ENCODE data around the gene SCN4A.
"Not testable (repeated sequence)": the region's sequence is repeated elsewhere in the genome, so short reads cannot be mapped to it uniquely, and the experiment has no call there.

Gene SCN4A

DNA sequence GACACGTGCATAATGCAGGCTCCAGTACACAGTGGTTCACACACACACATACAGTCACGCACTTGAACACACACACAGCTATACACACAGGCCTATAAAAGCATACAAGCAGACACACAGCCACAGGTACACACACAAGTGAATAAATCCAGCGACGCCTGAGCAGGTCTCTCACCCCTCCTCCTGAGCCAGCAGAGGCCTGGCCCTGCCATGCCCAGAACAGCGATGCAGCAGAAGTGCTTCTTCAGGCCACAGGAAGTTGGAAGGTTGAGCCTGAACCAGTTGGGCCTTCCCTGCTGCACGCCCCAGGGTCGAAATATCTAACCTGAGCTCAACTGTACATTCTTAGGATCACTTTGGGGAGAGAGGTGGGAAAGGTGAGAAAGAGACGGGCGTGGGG lies 33.3 kb downstream of the SCN4A start:
- in situ Hi-C loops (cut with MboI; ENCODE audit: low sequenced_read_pairs) = no loop called here

DNA sequence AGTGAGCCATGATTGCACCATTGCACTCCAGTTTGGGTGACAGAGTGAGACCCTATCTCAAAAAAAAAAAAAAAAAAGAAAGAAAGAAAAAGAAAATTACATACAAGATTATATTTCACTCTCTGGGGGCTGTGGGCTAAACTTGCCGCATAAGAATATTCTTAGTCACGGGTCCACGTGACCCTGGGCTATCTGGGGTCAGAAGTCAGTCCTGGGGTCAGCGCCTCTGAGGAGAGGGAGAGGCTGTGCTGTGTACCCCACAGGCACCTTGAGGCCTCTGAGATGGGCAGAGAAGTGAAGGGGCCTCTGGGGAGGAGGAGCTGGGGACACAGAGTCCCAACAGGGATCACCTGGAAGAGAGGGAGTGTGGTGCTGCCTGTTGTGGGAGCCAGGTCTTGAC lies 34.8 kb downstream of the SCN4A start:
- in situ Hi-C loops (cut with MboI; ENCODE audit: low sequenced_read_pairs) = no loop called here

DNA sequence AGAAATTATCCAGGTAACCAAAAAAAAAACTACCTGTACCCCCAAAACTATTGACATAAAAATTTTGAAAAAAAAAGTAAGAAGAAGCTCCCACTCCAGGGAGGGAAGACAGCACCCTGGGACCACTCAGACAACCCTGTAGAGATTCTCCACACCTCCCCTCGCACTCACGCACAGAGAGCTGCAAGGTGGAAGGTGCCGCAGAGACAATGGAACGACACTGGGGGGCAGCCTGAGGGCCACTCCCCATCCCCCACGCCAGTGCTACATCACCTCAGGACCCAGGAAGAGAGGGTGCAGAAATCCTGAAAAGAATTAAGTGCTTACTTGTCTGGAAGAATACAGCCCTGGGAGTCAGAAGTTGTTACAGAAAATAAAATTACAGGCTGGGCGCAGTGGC lies 35.4 kb downstream of the SCN4A start:
- in situ Hi-C loops (cut with MboI; ENCODE audit: low sequenced_read_pairs) = no loop called here

DNA sequence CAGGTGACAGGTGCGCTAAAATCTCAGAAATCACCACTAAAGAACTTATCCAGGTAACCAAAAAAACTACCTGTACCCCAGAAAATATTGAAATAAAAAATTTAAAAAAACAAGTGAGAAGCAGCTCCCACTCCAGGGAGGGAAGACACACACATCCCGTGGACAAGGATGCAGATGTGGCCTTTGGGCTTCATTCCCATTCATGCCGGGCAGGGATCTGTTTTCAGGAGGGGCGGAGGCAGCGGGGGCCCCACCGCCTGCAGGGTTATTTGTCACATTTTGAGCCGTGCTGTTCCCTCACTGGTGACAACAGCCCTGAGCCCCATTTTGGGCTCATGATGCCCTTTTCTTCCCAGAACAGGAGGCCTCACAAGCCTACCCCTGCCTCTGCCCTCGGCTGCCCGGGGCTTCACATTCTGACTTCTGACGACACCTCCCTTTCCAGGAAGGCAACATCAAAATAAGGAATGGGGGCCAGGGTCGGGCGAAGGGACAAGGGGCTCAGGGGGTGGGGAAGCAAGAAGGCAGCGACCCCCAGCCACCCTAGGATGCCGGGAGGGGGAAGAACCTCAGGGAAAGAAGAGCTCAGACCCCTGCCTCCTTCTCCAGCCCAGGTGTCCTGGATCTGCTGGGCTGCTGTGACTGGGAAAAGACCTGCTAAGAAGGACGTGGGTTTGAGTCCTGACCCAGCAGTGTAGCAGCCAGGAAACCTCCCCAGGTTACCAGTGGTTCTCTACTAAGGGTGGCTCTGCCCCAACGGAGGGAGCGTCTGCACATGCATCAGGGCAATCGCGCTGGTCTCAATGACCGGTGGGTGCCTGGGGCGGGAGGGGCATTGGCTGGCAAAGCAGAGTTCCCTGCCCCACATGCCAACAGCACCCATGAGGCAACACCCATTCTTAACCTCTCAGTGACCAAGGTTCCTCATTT lies 38.3 kb downstream of the SCN4A start:
- in situ Hi-C loops (cut with MboI; ENCODE audit: low sequenced_read_pairs) = no loop called here

DNA sequence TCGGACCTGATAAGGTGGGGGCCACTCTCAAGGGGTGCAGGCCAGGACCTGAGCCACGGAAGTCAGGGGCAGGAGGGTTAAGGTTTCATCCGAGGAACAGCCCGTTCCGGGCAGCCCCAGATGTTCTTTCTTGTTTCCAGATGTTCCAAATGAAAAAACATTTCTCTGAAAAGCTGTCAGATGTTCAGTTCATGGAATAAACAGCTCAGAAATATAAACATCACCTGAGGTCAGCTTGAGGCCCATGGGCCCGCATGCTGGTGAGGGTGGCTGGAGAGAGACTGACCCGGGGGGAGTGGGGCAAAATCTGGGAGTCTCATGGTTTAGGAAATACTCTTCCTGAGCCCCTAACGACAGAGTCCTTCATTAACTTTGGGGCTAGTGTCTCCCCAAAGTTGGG lies 39.1 kb downstream of the SCN4A start:
- in situ Hi-C loops (cut with MboI; ENCODE audit: low sequenced_read_pairs) = no loop called here

DNA sequence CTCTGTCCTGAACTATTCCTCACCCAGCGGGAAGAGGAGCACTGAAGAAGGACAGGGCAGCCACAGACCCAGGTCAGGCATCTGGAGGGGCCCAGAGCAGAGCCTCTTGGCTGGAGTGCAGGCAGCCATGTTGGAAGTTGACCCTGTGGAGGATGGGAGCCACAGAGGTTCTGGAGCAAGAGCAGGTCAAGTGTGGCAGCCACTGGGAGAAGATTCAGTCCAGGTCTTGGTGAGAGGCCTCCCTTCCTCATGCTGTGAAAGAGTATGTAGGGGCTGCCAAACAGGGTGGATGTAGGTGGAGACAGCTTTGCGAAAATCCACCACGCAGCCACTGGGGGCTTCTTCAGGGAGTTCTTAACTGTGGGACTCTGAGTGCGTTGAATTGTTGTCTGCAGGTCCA lies 40.0 kb downstream of the SCN4A start:
- in situ Hi-C loops (cut with MboI; ENCODE audit: low sequenced_read_pairs) = no loop called here

DNA sequence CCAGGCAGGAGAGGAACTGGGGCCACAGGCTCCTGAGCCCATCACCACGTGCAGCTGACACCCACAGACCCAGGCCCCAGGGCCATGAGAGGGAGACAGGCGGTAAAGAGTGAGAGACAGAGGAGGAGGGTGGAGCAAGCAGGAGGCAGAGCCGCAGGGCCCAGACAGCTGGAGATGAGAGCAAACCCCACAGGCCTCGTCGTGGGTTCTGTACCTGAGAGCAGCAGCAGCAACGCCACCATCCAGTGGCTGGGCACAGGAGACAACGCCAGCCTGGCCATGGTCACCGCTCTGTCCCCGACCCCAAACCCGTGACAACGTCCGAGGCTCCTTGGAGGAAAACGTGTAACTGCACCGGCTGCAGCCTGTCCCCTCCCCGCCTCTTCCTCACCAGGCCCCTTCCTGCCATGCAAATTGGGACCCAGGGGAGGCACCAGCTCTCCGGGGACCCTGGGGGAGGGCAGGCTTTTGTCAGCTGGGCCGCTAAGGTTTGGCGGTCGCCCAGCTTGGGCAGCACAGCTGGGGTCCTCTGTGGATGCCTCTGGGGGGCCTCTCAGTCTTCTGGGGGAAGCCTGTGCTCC lies 40.6 kb downstream of the SCN4A start, which contains the start of gene CD79B:
Gene CD79B (minus strand): TSS at position 351 of the 581 bp plus-strand sequence. CDS start 70 bp downstream, at position 281.
- in situ Hi-C loops (cut with MboI; ENCODE audit: low sequenced_read_pairs) = no loop called here

DNA sequence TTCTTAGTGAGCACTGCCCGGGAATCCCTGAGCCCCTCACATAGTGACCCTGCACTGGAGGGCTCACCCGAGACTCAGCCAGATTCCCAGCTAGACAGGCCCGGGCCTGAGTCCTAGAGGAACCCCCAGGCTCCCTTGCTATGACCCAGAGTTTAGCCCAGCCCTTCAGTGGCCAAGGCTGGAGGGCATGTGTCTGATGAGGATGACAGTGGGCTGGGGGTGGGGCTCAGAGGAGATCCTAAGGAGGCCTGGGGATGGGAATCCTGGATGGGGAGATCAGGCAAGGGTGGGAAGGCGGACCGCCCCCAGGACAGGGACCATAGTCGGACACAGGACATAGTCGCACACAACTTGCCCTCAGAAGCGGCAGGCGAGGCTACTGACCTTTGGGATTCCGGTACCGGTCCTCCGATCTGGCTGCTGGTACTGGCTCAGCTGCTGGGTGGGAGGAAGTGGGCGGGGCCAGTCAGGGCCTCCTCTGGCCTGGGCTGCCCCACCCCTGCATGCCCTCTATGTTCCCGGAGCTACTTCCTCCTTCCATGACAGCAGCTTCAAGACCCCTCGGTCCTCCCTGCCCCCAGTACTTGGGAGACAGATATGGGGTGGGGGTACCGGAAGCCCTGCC lies 41.7 kb downstream of the SCN4A start:
- in situ Hi-C loops (cut with MboI; ENCODE audit: low sequenced_read_pairs) = no loop called here

DNA sequence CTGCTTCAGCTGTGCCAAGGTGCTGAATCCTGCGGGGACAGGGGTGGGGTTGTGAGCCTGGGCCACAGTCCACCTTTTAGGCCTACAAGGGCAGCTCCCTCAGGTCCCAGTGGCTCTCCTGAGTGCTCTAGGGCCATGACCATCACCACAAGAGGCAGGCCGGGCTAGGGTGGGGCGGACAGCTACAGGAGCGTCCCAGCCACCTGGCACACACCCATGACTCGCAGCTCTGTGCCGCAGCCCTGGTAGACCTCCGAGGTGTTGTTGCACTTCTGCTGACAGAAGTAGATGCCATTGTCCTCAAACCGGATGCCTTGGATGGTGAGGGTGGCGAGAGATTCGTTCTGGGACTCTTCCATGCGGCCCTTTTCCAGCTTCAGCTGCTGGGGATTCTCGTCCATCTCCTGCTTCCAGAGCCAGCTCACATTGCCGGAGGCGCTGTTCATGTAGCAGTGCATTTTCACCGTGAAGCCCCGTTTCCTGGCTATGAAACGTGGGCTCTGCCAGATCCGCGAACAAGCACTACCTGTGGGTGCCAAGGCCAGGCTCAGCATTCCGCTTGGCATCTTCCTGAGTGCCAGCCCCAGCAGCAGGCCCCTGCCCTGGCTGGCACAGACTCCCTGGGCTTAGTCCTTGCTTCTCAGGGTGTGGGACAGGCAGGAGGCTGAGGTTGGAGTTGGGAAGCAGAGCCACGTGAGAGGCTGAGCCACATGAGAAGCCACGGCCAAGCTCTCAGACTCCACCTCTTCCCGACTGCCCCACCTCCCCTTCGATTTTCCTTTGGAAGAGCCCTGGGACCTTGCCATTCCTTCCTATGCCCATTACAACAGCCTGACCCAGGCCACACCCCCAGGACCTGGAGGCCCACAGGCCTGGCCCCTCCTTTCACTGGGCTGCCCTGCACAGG lies 42.6 kb downstream of the SCN4A start:
- in situ Hi-C loops (cut with MboI; ENCODE audit: low sequenced_read_pairs) = no loop called here

DNA sequence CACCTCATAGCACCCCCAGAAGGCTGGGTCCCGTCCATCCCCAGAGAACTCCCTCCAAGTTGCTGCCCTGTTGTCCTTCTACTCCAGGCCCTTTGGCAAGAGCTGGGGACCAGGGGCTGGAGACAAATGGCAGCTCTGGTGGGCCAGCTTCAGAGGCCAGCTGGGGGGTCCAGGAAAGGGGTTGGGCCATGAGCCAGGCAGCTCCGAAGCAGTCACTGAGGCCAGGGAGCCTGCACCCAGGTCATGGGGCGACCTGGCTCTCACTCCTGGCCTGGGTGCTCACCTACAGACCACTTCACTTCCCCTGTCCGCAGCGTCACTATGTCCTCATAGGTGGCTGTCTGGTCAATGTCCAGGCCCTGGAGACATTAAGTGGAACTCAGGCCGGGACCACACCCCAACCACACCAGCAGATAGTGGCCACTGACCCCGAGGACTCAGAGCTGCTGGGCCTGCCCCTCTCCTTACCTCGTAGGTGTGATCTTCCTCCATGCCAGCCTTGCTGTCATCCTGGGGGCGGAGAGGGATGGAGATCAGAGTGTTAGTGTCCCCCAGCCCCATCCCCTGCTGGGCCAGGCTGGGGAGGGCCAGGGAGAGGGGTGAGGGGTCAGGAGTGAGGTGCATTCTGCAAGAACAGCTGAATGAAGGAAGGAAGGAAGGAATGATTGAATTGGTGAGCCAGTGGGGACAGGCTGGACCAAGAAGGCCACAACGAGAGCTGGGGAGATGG lies 43.6 kb downstream of the SCN4A start:
- in situ Hi-C loops (cut with MboI; ENCODE audit: low sequenced_read_pairs) = no loop called here

DNA sequence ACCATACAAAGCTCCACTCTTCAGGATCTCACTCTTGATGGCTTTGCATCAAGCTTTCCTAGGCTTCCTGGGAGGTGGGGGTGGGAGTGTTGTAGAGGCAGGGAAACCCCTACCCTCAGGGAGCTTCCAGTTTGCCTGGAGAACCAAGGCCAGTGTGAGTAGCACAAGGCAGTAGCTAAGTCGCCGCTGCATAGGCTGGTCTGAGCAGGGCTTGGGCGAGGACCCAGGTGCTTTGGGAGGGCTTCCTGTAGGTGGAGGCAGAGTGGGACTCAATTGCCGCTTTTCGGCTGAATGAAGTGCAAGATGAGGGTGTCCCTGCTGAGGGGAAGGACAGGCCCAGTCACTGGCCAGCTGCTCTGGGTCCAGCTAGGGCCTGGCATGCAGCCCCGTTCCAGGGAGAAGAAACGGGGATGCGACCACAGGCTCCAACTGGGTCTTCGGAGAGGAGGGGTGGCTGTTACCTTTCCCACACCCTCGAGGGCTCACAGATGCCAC lies 44.5 kb downstream of the SCN4A start:
- in situ Hi-C loops (cut with MboI; ENCODE audit: low sequenced_read_pairs) = no loop called here

DNA sequence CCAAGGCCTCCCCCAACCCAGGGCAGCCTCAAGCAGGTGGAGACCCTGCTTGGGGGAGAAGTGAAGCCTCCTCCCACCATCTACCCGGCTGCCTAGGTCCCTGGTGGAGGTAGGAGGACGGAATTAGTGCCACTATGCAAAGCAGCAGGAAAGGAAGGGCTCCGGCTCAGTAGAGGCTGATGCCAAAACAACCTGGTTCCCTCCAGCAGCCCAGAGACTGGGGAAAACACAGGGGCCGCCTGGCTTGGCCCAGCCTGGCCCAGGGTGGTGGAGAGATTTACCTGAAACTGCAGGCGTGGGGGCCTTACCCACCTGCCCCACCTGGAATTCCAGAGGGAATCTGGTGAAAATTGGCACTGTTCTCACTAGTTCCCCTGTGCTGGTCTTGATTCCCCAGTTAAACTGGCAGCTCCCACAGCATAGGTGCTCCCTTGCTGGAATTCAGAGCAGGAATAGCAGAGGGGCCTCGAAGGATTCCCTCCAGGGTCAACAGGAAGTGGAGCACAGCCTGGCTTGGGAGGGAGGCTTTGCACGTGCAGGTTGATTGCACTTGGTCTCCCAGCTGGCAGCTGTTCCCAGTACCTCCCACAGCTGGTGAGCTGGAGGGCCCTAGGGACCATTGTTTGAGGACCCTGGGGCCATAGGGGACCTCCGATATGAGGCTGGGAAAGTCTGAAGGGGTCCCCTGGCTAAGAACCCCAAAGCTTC lies 45.1 kb downstream of the SCN4A start:
- in situ Hi-C loops (cut with MboI; ENCODE audit: low sequenced_read_pairs) = no loop called here

DNA sequence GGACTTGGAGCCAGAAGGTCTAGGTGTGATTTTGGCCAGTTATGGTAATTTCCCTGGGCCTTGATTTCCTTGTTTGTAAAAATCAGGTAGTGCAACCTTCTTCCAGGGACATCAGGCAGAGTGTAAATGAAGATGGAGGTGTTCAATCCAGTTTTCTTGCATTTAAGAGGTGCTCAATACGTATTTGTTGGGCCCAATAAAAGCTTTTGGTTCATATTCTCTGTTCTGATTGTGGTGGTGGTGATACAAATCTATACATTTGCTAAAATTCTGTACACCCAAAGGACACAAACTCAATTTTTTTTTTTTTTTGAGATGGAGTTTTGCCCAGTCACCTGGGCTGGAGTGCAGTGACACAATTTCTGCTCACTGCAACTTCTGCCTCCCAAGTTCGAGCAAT lies 46.6 kb downstream of the SCN4A start:
- in situ Hi-C loops (cut with MboI; ENCODE audit: low sequenced_read_pairs) = no loop called here

DNA sequence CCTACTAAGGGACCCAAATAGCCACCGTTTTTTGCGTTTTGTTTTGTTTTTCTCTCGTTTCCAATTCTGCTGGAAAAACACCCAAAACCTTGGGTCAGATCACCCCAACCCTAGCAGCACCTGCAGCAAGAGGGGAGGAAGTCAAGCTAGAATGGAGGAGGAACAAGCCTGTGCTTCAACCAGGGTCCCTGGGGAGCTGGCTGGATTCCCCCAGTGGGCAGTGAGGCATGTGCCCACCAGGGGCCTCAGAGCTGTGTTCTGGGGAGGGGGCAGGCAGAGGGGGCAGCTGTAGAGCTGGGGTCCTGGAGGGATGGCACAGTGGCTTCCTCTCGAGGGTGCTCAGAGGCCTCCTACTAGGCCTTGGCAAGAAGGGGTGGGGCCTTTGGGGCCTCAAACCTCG lies 47.1 kb downstream of the SCN4A start:
- in situ Hi-C loops (cut with MboI; ENCODE audit: low sequenced_read_pairs) = no loop called here

DNA sequence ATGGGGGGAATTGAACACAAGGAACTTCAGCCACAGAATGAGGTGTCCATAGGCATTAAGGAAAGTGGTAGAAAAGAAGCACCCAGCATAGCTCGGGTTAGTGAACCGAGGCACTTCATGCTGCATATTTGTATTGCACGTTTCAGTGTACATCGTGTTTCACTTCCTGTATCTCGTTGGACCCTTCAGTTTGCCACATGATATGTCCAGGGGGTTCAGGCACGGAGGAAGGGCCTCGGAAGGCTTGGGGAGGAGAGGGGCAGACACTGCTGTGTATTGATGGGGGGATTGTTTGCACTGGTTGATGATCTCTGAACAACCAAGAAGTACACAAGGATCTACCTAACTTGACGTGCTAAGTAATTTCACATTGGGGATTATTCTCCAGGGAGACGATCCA lies 50.3 kb downstream of the SCN4A start:
- in situ Hi-C loops (cut with MboI; ENCODE audit: low sequenced_read_pairs) = not testable (repeated sequence)

DNA sequence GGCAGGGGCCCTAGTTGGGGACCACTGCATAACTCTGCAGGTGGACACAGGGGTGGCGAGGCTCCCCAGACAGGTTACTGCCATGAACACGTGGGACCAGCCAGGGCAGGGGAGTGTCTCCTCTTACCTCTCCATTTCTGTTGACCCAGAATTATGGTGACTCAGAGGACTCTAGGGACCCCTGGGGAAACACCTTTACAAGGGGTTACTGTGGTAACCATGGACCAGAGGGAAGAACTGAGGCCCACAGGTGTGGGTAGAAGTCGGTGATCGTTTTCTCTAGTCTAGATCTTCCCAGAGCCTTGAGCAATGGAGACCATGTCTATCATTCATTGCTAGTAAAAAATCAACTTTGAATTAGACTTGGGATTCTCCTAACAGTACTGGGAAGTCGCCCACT lies 51.9 kb downstream of the SCN4A start:
- in situ Hi-C loops (cut with MboI; ENCODE audit: low sequenced_read_pairs) = not testable (repeated sequence)

DNA sequence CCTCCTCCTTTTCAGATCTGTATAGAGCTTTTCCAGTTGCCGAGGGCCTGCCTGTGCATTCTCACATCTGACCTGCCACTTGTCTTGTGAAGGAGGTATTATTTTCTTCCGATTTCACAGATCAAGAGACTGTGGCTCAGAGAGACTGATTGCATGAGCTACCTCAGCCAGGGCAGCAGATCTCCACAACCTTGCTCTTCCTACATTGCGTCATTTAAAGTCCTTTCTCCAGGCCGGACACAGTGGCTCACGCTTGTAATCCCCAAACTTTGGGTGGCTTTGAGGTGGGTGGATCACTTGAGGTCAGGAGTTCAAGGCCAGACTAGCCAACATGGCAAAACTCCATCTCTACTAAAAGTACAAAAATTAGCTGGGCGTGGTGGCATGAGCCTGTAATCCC lies 52.7 kb downstream of the SCN4A start:
- in situ Hi-C loops (cut with MboI; ENCODE audit: low sequenced_read_pairs) = not testable (repeated sequence)

DNA sequence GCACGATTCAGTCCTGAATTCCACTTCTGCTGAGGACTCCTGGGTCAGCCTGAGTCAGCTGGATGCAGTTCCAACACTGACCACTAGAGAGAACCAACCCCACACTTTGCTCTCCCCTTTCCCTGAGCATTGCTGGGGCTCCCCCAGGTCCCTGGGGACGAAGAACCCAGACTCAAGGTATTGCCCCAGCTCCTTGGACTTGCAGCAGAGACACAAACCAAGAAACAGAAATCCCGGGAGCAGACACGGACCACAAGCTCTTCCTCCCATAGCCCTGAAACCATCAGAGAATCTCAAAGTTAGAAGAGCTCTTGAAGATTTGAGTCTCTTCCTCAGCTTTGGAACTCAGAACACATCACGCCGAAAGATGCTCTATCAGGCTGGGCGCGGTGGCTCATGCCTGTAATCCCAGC lies 53.4 kb downstream of the SCN4A start:
- in situ Hi-C loops (cut with MboI; ENCODE audit: low sequenced_read_pairs) = no loop called here

DNA sequence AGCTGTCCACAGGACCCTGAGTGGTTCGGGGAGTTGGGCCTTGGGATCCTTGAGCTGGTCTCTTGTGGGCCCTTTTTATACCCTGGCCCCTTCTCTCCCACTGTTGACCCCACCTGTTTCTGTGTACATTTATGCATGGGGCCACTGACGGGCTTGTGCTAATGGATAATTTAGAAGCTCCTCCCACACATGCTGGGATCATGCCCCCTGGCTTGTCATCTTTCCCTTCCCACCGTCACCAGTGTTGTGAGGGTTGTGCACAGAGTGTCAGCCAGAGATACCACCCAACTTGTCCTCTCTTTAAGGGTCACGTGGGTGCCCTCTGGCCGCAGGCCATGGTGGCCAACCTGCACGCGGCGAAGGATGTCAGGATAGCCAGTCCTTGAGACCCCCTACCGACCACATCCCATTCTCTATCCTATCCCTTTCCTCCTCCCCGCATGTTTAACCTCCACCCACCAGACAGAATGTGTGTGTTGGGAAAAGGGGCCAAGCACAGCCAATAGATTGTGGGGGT lies 53.9 kb downstream of the SCN4A start, which contains the start of gene GH1:
Gene GH1 (minus strand): TSS at position 51 of the 517 bp plus-strand sequence. CDS start 63 bp downstream, outside the sequence.
- in situ Hi-C loops (cut with MboI; ENCODE audit: low sequenced_read_pairs) = not testable (repeated sequence)
